Thyroid gland (tissue), 4 donors: ENCODE measurements around the gene S100A2. TPM values are rescaled to one million over a fixed set of nuclear protein-coding genes. Genes with fewer than 3 reads are reported as not detected.

Experiments used
- DNase-seq, 2 donors: peaks; one replicate each; pipeline ENCODE4 v3.0.0-alpha.2; 2019
- H3K27ac ChIP-seq, 3 donors: fragments of 200-600 bp; sonication (generic); 1 replicate in 2 of 3; 2 replicates in 1 of 3; pipeline ENCODE4 v1.5.1; 2016 to 2019; ENCODE audit warnings: mild to moderate bottlenecking in 1 of 3, moderate library complexity in 1 of 3
- H3K27me3 ChIP-seq: fragments of 200-600 bp; sonication (generic); one replicate; pipeline ENCODE4 v1.5.1; 2019
- H3K36me3 ChIP-seq, 2 donors: fragments of 200-600 bp; sonication (generic); one replicate each; pipeline ENCODE4 v1.5.1; 2016 to 2019
- H3K4me1 ChIP-seq, 2 donors: fragments of 200-600 bp; sonication (generic); one replicate each; pipeline ENCODE4 v1.5.1; 2017 to 2019
- H3K4me3 ChIP-seq, 3 donors: fragments of 200-600 bp; sonication (generic); replicated peaks in 1 of 3; 1 replicate in 2 of 3; 2 replicates in 1 of 3; pipeline ENCODE4 v1.5.1; 2016; ENCODE audit warnings: mild to moderate bottlenecking in 1 of 3
- H3K9me3 ChIP-seq: fragments of 200-600 bp; sonication (generic); one replicate; pipeline ENCODE4 v1.5.1; 2017
- POLR2A ChIP-seq, 2 donors: fragments of 450-650 bp; IDR thresholded peaks; one replicate each; pipeline ENCODE4 v1.6.1; 2017; ENCODE audit warnings: antibody characterized with exemption in 2 of 2, mild to moderate bottlenecking in 2 of 2, moderate library complexity in 1 of 2
- whole genome bisulfite sequencing, 2 donors: methylation state at CpG; one replicate each; pipeline ENCODE4 v1.1.5; 2017; 5-methylcytosine and 5-hydroxymethylcytosine counted together
- intact Hi-C: fragments of 100-400 bp; cut with DNase I; formaldehyde crosslinking; loops from one replicate; pipeline ENCODE4 v1.15.1; 2023
- total RNA-seq, 4 donors: library from RNA; depleted of rRNA; stranded (reverse); fragments of >200 nt; gene quantifications; one replicate each; pipeline ENCODE4 v1.2.3, GENCODE V29; 2016
- TF ChIP-seq, protein P1 (sequence below), 6 experiments: fragments of 200-600 bp in 3 of 6; fragments of 450-650 bp in 3 of 6; sonication (generic) in 3 of 6; IDR thresholded peaks; one replicate each; pipeline ENCODE4 v1.5.1; 2016 to 2019; ENCODE audit warnings: antibody characterized with exemption in 6 of 6, mild to moderate bottlenecking in 2 of 6, inconsistent platforms in 1 of 6, moderate library complexity in 1 of 6

The S100A2 gene
- total RNA-seq, 4 donors from 2014 or later = 2.6 to 10.1 (median 5.9) TPM

GRCh38 chr1:153542956-153543711 lies 22.5 kb downstream of the S100A2 start:
- no peak overlapping the region for H3K4me3 ChIP-seq
- intact Hi-C loops = no loop called here
- DNase-seq = no peak
- H3K36me3 ChIP-seq = no peaks in the 10 kb centered on the region
- H3K4me1 ChIP-seq = peaks cover 56 to 88% of the 10 kb centered on the region in 2 donors
- peak overlapping the region in 2 of 3 donors; percentile 56 to 94 for H3K27ac ChIP-seq
- no peaks in the 10 kb centered on the region for H3K27me3 ChIP-seq
- H3K9me3 ChIP-seq = no peaks in the 10 kb centered on the region
- TF ChIP-seq POLR2A (IDR thresholded peaks at IDR 0.05) = no peak
- 72 to 75% methylated on average over 13 of the region's 13 CpGs for WGBS, 2 donors

DNA sequence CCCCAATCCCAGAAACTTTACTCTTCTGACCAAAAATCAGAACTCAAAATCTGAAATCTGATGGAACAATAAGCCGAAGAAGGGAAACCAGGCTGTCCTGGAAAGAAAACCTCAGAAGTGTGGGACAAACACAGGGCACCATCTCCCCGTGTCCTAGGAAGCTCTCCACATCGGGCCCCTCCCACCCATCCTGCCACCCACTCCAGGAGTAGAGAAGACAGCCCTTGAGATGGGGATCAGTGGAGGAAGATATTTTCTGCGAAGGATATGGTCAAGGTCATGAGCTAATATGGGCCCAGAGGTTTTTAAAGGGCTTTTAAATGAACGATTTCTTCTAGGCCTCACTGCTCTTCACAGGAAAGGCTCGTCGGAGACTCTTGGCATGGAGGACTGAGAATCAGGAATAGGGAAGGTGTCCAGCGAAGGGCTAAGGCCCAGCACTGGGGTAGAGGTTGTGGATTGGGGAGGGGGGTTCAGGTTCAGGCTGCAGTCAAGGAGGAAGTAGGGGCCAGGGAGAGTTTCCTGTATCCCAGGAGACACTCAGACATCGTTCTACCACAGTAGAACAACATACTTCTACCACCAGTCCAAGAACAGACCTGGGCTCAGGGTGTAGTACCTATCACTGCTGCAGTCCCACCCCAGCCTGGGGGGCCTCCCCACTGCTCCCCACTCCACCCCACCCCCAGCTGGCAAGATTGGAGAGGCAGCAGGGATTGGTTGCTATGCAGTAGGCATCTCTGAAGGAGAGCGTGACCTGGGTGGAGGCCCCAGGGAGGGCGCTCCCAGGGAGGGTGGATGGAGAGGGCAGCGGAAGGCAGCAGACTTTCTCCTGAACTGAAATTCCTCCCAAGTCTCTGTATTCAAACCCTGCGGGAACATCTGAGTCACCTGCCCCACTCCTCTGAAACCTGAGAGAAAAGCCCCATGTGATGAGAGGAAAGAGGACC lies 23.7 kb downstream of the S100A2 start:
- no peak overlapping the region for H3K4me3 ChIP-seq
- DNase-seq = peak; percentile 32 to 46
- no peaks in the 10 kb centered on the region for H3K27me3 ChIP-seq
- H3K27ac ChIP-seq = peak overlapping the region; percentile 66 to 87 (median 81)
- peaks cover 47 to 78% of the 10 kb centered on the region in 2 donors for H3K4me1 ChIP-seq
- H3K36me3 ChIP-seq = no peaks in the 10 kb centered on the region
- TF ChIP-seq, protein P1, sequence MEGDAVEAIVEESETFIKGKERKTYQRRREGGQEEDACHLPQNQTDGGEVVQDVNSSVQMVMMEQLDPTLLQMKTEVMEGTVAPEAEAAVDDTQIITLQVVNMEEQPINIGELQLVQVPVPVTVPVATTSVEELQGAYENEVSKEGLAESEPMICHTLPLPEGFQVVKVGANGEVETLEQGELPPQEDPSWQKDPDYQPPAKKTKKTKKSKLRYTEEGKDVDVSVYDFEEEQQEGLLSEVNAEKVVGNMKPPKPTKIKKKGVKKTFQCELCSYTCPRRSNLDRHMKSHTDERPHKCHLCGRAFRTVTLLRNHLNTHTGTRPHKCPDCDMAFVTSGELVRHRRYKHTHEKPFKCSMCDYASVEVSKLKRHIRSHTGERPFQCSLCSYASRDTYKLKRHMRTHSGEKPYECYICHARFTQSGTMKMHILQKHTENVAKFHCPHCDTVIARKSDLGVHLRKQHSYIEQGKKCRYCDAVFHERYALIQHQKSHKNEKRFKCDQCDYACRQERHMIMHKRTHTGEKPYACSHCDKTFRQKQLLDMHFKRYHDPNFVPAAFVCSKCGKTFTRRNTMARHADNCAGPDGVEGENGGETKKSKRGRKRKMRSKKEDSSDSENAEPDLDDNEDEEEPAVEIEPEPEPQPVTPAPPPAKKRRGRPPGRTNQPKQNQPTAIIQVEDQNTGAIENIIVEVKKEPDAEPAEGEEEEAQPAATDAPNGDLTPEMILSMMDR (IDR thresholded peaks at IDR 0.05) = no peak
- no peak for TF ChIP-seq POLR2A (IDR thresholded peaks at IDR 0.05)
- intact Hi-C loops = no loop called here
- no peaks in the 10 kb centered on the region for H3K9me3 ChIP-seq
- 54 to 66% methylated on average over 13 of the region's 13 CpGs for WGBS, 2 donors

- Histone ChIP-seq H3K36me3 (no peaks in the 10 kb centered on the region), H3K9me3 (no peaks in the 10 kb centered on the region), H3K27me3 (no peaks in the 10 kb centered on the region), H3K4me1 (peaks cover 34 to 74% of the 10 kb centered on the region in 2 donors), H3K27ac (peak within 1 kb of the TSS; percentile 66 to 87 (median 81)), H3K4me3 (no peak within 1 kb of the TSS)
- intact Hi-C loops = no loop called here
- peak; percentile 80 to 81 for DNase-seq
- peak in 1 of 2 donors; percentile 42 for TF ChIP-seq POLR2A (IDR thresholded peaks at IDR 0.05)
- TF ChIP-seq, protein P1 (IDR thresholded peaks at IDR 0.05) = no peak
- 58 to 59% methylated on average over 10 to 11 of the region's 11 CpGs for WGBS, 2 donors
Observed at GRCh38 chr1:153540394-153541361, 25.0 kb downstream of the S100A2 start, which contains the start of gene S100A5. S100A5 (minus strand) TSS chr1:153540934; CDS start chr1:153540191, 743 bp downstream.

GRCh38 chr1:153539395-153540093 lies 26.1 kb downstream of the S100A2 start:
- WGBS, 2 donors = 79 to 84% methylated on average over 4 of the region's 4 CpGs

More at GRCh38 chr1:153539395-153540093, 26.1 kb downstream of the S100A2 start:
- H3K9me3 ChIP-seq = no peaks in the 10 kb centered on the region
- no peaks in the 10 kb centered on the region for H3K36me3 ChIP-seq
- TF ChIP-seq POLR2A (IDR thresholded peaks at IDR 0.05) = no peak
- TF ChIP-seq, protein P1 (IDR thresholded peaks at IDR 0.05) = no peak
- intact Hi-C loops = no loop called here
- peak overlapping the region; percentile 66 to 87 (median 81) for H3K27ac ChIP-seq
- H3K4me1 ChIP-seq = peaks cover 34 to 68% of the 10 kb centered on the region in 2 donors
- no peak overlapping the region for H3K4me3 ChIP-seq
- peak; percentile 27 to 54 for DNase-seq
- H3K27me3 ChIP-seq = no peaks in the 10 kb centered on the region
